Measurements from ENCODE around the gene IL4I1. TPM values are rescaled to one million over a fixed set of nuclear protein-coding genes. Genes with fewer than 3 reads are reported as not detected.

IL4I1 gene
- total RNA-seq, 1 experiment from 2014 or later = 0.71 TPM

- BruUV-seq (replicated peaks) = no TSS peak
- H3K27ac ChIP-seq (ENCODE audit: low read depth, low read length) = no peak overlapping the region
- H3K9me3 ChIP-seq (ENCODE audit: control insufficient read depth in 1 of 2, insufficient read depth in 1 of 2, low read depth in 1 of 2, low read length in 2 of 2) = no peaks in the 10 kb centered on the region
- H3K4me2 ChIP-seq (ENCODE audit: low read length) = no peak overlapping the region
- no peak overlapping the region for H2AFZ ChIP-seq (ENCODE audit: low read depth, low read length, poor library complexity, severe bottlenecking)
- DNase-seq (ENCODE audit: low read depth, low spot score) (no peak), ATAC-seq (no peak)
- CTCF ChIA-PET = no interaction called here
- no peaks in the 10 kb centered on the region for H3K27me3 ChIP-seq (ENCODE audit: insufficient read depth, low read length)
- H3K4me3 ChIP-seq (replicated peaks in 1 of 2; ENCODE audit: low read depth in 1 of 2, low read length in 2 of 2) = no peak overlapping the region
- no peak for TF ChIP-seq SRF (IDR thresholded peaks at IDR 0.05; ENCODE audit: low read depth)
- no peak for TF ChIP-seq YY1 (IDR thresholded peaks at IDR 0.05; ENCODE audit: extremely low read depth, insufficient replicate concordance, low read depth, low read length)
- TF ChIP-seq MAX (IDR thresholded peaks at IDR 0.05) = no peak
- TF ChIP-seq SIN3A (IDR thresholded peaks at IDR 0.05; ENCODE audit: low read depth) = no peak
- no peak for TF ChIP-seq ZNF274 (IDR thresholded peaks at IDR 0.05; ENCODE audit: low read depth, low read length)
- no peak for TF ChIP-seq ZFX (IDR thresholded peaks at IDR 0.05)
- no peak for TF ChIP-seq REST (IDR thresholded peaks at IDR 0.05; ENCODE audit: low read depth)
- no peak for TF ChIP-seq SP1 (IDR thresholded peaks at IDR 0.05; ENCODE audit: low read depth)
- TF ChIP-seq EZH2phosphoT487 (IDR thresholded peaks at IDR 0.05; ENCODE audit: borderline replicate concordance) = no peak
- H3K4me1 ChIP-seq (ENCODE audit: control insufficient read depth in 1 of 2, insufficient read depth in 2 of 2, low read length in 2 of 2) = peaks cover 3 to 34% of the 10 kb centered on the region in 2 experiments; a peak in 2 of 4 replicates
- intact Hi-C loops (cut with micrococcal nuclease) = no loop called here
- RAD21 ChIA-PET (ENCODE audit: low non-redundant PET in 1 of 2, low total read pairs in 2 of 2, uncharacterized antibody in 2 of 2, unreplicated experiment in 2 of 2) = no interaction called here
- H3K36me3 ChIP-seq (ENCODE audit: control insufficient read depth in 1 of 2, insufficient read depth in 2 of 2, low read length in 2 of 2) = peaks cover 20 to 45% of the 10 kb centered on the region in 2 experiments
- H4K20me1 ChIP-seq (ENCODE audit: insufficient read depth) = peaks cover 3% of the 10 kb centered on the region; the same call in 1 of the 2 replicates
- H3K9ac ChIP-seq (ENCODE audit: low read length) = no peak overlapping the region
- POLR2A ChIA-PET = no interaction called here
- peaks cover 34% of the 10 kb centered on the region for H3K79me2 ChIP-seq (ENCODE audit: insufficient read depth, low read length)
- no peaks in the 10 kb centered on the region for H3K9me2 ChIP-seq (ENCODE audit: insufficient read depth)
These were observed 36.9 kb downstream of the IL4I1 start for GRCh38 chr19:49859682-49860335.
